Measurements from ENCODE around the gene DDIT4L.

DNA sequence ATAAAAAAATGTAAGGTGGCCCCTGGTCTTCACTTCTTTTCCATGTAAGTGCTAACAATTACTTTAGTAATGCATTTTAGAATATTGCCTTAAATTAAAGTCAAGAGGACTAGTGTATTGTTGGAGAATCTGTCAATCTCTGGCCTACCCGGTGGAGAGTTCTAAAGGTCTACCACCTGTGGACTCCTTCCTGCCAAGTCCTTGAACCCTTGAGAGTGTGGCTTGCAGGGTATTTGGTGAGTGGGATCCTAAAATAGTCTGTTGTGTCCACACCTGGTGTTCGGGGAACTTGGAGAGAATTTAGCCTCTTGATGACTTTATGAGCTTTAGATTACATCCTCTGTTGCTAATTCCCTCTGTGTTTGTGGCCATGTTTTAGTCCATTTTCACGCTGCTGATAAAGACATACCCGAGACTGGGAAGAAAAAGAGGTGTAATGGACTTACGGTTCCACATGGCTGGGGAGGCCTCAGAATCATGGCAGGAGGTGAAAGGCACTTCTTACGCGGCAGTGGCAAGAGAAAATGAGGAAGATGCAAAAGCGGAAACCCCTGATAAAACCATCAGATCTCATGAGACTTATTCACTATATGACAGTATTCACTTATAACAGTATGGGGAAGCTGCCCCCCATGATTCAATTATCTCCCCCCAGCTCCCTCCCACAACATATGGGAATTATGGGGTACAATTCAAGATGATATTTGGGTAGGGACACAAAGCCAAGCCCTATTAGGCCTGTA, 23.8 kb downstream of the DDIT4L start:
- TF ChIP-seq, protein P1, sequence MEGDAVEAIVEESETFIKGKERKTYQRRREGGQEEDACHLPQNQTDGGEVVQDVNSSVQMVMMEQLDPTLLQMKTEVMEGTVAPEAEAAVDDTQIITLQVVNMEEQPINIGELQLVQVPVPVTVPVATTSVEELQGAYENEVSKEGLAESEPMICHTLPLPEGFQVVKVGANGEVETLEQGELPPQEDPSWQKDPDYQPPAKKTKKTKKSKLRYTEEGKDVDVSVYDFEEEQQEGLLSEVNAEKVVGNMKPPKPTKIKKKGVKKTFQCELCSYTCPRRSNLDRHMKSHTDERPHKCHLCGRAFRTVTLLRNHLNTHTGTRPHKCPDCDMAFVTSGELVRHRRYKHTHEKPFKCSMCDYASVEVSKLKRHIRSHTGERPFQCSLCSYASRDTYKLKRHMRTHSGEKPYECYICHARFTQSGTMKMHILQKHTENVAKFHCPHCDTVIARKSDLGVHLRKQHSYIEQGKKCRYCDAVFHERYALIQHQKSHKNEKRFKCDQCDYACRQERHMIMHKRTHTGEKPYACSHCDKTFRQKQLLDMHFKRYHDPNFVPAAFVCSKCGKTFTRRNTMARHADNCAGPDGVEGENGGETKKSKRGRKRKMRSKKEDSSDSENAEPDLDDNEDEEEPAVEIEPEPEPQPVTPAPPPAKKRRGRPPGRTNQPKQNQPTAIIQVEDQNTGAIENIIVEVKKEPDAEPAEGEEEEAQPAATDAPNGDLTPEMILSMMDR (IDR thresholded peaks at IDR 0.05 in 8 of 11, conservative IDR thresholded peaks at IDR 0.05 in 3 of 11), result no peak
- TF ChIP-seq POLR2AphosphoS5 (IDR thresholded peaks at IDR 0.05), result no peak
